Mammary epithelial cell (primary cell): ENCODE results near the gene PACSIN1.

ENCODE experiments used
- CTCF ChIP-seq, 2 donors: IDR thresholded peaks in 1 of 2; conservative IDR thresholded peaks in 1 of 2; 2 replicates each; pipeline ENCODE4 v1.5.1; 2011 to 2012; ENCODE audit warnings: inconsistent platforms in 2 of 2, low read length in 2 of 2, mild to moderate bottlenecking in 2 of 2, control low read depth in 1 of 2, low read depth in 1 of 2; ENCODE audit not compliant: insufficient read depth in 1 of 2; ENCODE audit errors: extremely low read depth in 1 of 2
- EZH2 ChIP-seq: IDR thresholded peaks from 2 replicates; pipeline ENCODE4 v1.6.1; 2012; ENCODE audit warnings: low read length, inconsistent platforms, borderline replicate concordance

GRCh38 chr6:34556493-34556892 lies 90.6 kb downstream of the PACSIN1 start:
- no peak for TF ChIP-seq CTCF (conservative IDR thresholded peaks at IDR 0.05 in 1 of 2, IDR thresholded peaks at IDR 0.05 in 1 of 2; ENCODE audit: extremely low read depth in 1 of 2, insufficient read depth in 1 of 2, low read depth in 1 of 2, low read length in 2 of 2)
- no peak for TF ChIP-seq EZH2
